22Rv1 (cell line): Measurements from ENCODE around the gene SLC4A1AP.

Experiments
- CTCF ChIP-seq: fragments of 450-650 bp; IDR thresholded peaks from 2 replicates; pipeline ENCODE4 v1.5.1; 2017; ENCODE audit warnings: mild to moderate bottlenecking
- ZFX ChIP-seq: fragments of 450-650 bp; IDR thresholded peaks from 2 replicates; pipeline ENCODE4 v1.6.1; 2017; ENCODE audit warnings: antibody characterized with exemption, borderline replicate concordance

DNA sequence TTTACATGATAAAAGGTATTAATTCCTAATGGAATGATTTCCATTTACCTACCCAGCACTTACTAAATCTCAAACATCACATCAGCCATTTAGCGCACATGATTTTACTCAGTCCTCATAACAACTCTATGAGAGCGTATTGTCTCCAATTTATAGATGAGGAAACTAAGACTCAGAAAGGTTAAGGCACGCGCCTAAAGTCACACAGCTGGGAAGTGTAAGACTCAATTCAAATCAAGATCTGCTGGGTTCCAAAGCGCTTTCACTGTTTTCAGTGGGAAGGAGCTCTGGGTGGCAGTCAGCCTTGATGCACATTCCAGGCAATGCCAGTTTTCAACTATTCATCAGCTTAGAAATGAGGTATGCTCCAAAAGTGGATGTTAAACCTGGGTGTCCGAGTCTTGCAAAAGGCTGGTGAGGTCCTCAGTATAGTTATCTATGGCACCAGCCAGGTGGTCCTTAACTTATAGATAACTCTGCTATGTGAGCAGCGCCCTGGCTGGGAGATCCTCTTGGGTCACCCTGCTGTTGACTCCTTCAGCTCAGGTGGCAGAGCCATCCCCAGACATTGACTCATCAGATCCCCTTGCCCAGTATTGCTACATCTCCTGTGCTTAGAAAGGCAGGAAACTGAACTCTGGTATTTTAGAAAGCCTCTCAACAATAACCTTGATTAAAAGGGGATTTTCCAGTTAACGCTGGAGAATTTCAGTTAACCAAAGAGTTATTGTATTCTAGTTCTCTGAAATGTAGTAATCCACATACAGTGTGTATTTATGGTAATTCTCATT, 47.1 kb downstream of the SLC4A1AP start:
- TF ChIP-seq CTCF (no peak), ZFX (no peak)
